Natural killer cell (primary cell): ENCODE results near the gene PYCARD. TPM values are rescaled to one million over a fixed set of nuclear protein-coding genes. Genes with fewer than 3 reads are reported as not detected.
A peak's percentile ranks its signal among the peaks of the same experiment; 100 is the strongest.

Experiments
- ATAC-seq, 3 donors: fragments of 150-1000 bp in 2 of 3; fragments of 200-7000 bp in 1 of 3; cut with Tn5 transposase; 1 replicate in 1 of 3; 2 replicates in 2 of 3; pipeline ENCODE4 v1.10.0; 2021; ENCODE audit warnings: mild to moderate bottlenecking in 2 of 3, moderate library complexity in 2 of 3
- DNase-seq, 2 donors: peaks; one replicate each; pipeline versions ENCODE4 v3.0.0 to v3.0.0-alpha.2; 2013 to 2021; ENCODE audit warnings: mixed read lengths in 1 of 2
- H3K27ac ChIP-seq: one replicate; pipeline ENCODE4 v1.5.1; 2013; ENCODE audit warnings: mild to moderate bottlenecking, low read length
- H3K27me3 ChIP-seq: one replicate; pipeline ENCODE4 v1.6.1; 2013; ENCODE audit warnings: low read length; ENCODE audit not compliant: control insufficient read depth, insufficient read depth
- H3K36me3 ChIP-seq: one replicate; pipeline ENCODE4 v1.6.1; 2013; ENCODE audit warnings: low read length; ENCODE audit not compliant: control insufficient read depth, insufficient read depth
- H3K4me1 ChIP-seq: one replicate; pipeline ENCODE4 v1.6.1; 2013; ENCODE audit warnings: low read length; ENCODE audit not compliant: control insufficient read depth, insufficient read depth
- H3K4me3 ChIP-seq: one replicate; pipeline ENCODE4 v1.5.1; 2013; ENCODE audit warnings: low read length
- H3K9me3 ChIP-seq: one replicate; pipeline ENCODE4 v1.6.1; 2013; ENCODE audit warnings: low read length; ENCODE audit not compliant: control insufficient read depth, insufficient read depth
- H3K27ac Mint-ChIP-seq, 2 donors: one replicate each; pipeline ENCODE4 v1.8.0; 2022; ENCODE audit warnings: mild to moderate bottlenecking in 2 of 2, mixed read lengths in 2 of 2, moderate library complexity in 1 of 2
- H3K27me3 Mint-ChIP-seq, 2 donors: one replicate each; pipeline ENCODE4 v1.8.0; 2022; ENCODE audit warnings: low read depth in 2 of 2, mixed read lengths in 2 of 2
- H3K36me3 Mint-ChIP-seq: one replicate; pipeline ENCODE4 v1.8.0; 2022; ENCODE audit warnings: mixed read lengths
- H3K4me1 Mint-ChIP-seq, 2 donors: one replicate each; pipeline ENCODE4 v1.8.0; 2022; ENCODE audit warnings: mixed read lengths in 2 of 2
- H3K4me3 Mint-ChIP-seq: one replicate; pipeline ENCODE4 v1.8.0; 2022; ENCODE audit warnings: mild to moderate bottlenecking, moderate library complexity, mixed read lengths
- H3K9me3 Mint-ChIP-seq, 2 donors: one replicate each; pipeline ENCODE4 v1.8.0; 2022; ENCODE audit warnings: mixed read lengths in 2 of 2
- WGBS: methylation state at CpG from one replicate; pipeline ENCODE4 v1.1.7; 2013; ENCODE audit warnings: missing lambda C conversion rate; ENCODE audit not compliant: insufficient coverage; 5-methylcytosine and 5-hydroxymethylcytosine counted together
- intact Hi-C: fragments of 100-400 bp; cut with micrococcal nuclease; formaldehyde crosslinking; loops from one replicate; pipeline ENCODE4 v1.14.2; 2022
- total RNA-seq, 4 donors: library from RNA; stranded (reverse); fragments of 120-200 nt in 1 of 4; gene quantifications; one replicate each; pipeline versions ENCODE4 v1.2.3 to v1.2.4, GENCODE V29; 2013 to 2022
- TF ChIP-seq, protein P1 (sequence below): fragments of 200-600 bp; IDR thresholded peaks from one replicate; pipeline ENCODE4 v1.8.0; 2022; ENCODE audit warnings: antibody characterized with exemption

PYCARD gene
- total RNA-seq, 3 donors from 2014 or later (not counting 1 experiment from before 2014, with no cell fraction given), result 29.7 to 38.1 (median 37.6) TPM

DNA sequence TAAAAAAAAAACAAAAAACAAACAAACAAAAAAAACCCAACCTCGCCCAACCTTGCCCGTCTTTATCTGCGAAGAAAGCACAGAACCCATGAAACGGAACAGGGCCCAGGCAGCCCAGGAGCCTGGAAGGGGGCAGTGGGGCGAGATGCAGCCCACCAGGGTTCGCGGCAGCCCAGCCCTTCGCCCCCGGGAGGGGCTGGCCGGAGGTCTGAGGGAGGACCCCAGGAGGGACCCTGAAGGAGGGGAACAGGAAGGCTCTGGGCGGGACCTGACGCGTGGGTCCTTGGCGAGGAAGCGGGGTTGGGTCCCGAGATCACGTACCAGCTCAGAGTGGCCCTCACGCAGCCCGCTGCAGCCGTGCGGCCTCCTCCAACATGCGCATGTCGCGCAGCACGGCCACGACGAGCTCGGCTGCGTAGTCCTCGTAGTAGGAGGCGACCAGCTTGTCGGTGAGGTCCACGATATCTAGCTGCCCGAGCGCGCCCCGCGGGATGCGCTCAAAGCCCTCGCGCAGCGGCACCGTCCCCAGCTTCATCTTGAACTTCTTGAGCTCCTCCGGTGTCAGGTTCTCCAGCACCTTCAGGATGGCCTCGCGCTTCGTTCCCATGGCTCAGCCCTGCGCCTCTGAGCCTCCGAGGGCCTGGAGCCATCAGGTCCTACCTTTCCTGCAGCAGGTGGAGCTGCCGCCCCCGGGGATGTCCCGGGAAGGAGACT is 14.0 kb upstream of the PYCARD start, which contains the start of gene PYDC1:
TSS of gene PYDC1 (minus strand) at position 714 of the 714 bp plus-strand sequence. CDS start at position 607, 107 bp downstream.
- DNase-seq, result peak; percentile 34 to 39
- 5% methylated on average over 52 of the region's 52 CpGs for WGBS
- Mint-ChIP-seq H3K27ac (peak within 1 kb of the TSS in 1 of 2 donors; percentile 67), H3K9me3 (no peaks in the 10 kb centered on the region), H3K27me3 (peaks cover 25 to 47% of the 10 kb centered on the region in 2 donors), H3K4me1 (peaks cover 18 to 32% of the 10 kb centered on the region in 2 donors), H3K36me3 (no peaks in the 10 kb centered on the region), H3K4me3 (peak within 1 kb of the TSS; percentile 89)
- intact Hi-C loops, result no loop called here
- H3K27me3 ChIP-seq, result peaks cover 26% of the 10 kb centered on the region
- no peak within 1 kb of the TSS for H3K27ac ChIP-seq
- H3K9me3 ChIP-seq, result no peaks in the 10 kb centered on the region
- peak; percentile 37 to 56 (median 51) for ATAC-seq
- H3K36me3 ChIP-seq, result no peaks in the 10 kb centered on the region
- peaks cover 29% of the 10 kb centered on the region for H3K4me1 ChIP-seq
- H3K4me3 ChIP-seq, result peak within 1 kb of the TSS; percentile 2
- TF ChIP-seq, protein P1, sequence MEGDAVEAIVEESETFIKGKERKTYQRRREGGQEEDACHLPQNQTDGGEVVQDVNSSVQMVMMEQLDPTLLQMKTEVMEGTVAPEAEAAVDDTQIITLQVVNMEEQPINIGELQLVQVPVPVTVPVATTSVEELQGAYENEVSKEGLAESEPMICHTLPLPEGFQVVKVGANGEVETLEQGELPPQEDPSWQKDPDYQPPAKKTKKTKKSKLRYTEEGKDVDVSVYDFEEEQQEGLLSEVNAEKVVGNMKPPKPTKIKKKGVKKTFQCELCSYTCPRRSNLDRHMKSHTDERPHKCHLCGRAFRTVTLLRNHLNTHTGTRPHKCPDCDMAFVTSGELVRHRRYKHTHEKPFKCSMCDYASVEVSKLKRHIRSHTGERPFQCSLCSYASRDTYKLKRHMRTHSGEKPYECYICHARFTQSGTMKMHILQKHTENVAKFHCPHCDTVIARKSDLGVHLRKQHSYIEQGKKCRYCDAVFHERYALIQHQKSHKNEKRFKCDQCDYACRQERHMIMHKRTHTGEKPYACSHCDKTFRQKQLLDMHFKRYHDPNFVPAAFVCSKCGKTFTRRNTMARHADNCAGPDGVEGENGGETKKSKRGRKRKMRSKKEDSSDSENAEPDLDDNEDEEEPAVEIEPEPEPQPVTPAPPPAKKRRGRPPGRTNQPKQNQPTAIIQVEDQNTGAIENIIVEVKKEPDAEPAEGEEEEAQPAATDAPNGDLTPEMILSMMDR, result no peak

DNA sequence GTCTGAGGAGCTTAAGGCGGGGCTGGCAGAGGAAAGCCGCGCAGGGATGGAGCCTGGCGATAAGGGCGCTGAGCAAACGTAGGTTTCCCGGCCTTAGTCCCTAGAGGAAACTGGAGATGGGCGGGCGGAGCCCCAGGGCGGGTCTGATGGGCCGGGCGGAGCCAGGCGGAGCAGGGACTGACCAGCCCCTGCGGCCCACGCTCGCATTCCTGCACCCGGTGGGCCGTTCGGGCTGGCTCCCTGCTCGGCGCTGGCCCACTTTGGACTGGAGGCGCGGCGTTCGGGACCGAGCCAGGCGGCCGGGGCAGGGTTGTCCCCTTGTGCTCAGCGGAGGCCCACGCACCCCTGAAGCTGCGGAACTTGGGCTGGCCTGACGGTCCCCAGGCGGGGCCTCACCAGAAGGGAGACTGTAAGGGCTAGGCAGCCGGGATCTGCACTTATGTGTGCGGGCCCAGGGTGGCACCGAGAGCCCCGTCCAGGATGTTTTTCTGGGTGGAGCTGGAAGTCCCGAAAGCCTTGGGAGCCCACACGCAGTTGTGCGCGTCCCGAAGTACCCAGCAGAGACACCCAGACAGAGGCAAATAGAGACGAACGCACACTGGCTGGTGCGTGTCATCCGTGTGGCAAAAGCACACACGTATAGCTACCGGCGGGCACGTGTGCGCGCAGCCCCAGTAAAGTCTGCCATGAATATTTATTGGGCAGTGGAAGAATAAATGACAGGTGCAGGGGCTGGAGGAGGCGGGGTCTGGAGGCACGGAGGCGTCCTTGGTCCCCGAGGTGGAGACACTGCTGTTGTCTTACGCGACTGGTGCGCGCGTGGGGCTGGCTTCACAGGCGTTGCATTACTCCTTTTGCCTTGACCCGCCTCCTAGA is 13.0 kb upstream of the PYCARD start:
- Mint-ChIP-seq H3K27ac (peak overlapping the region in 1 of 2 donors; percentile 67), H3K36me3 (no peaks in the 10 kb centered on the region), H3K9me3 (no peaks in the 10 kb centered on the region), H3K27me3 (peaks cover 25 to 37% of the 10 kb centered on the region in 2 donors), H3K4me1 (peaks cover 18 to 22% of the 10 kb centered on the region in 2 donors), H3K4me3 (peak overlapping the region; percentile 89)
- intact Hi-C loops, result no loop called here
- 2% methylated on average over 63 of the region's 63 CpGs for WGBS
- H3K36me3 ChIP-seq, result no peaks in the 10 kb centered on the region
- ATAC-seq (peak; percentile 54 to 62 (median 58)), DNase-seq (peak in 1 of 2 donors; percentile 49)
- peaks cover 29% of the 10 kb centered on the region for H3K4me1 ChIP-seq
- TF ChIP-seq, protein P1, result no peak
- no peak overlapping the region for H3K4me3 ChIP-seq
- H3K9me3 ChIP-seq, result no peaks in the 10 kb centered on the region
- no peak overlapping the region for H3K27ac ChIP-seq
- peaks cover 26% of the 10 kb centered on the region for H3K27me3 ChIP-seq

DNA sequence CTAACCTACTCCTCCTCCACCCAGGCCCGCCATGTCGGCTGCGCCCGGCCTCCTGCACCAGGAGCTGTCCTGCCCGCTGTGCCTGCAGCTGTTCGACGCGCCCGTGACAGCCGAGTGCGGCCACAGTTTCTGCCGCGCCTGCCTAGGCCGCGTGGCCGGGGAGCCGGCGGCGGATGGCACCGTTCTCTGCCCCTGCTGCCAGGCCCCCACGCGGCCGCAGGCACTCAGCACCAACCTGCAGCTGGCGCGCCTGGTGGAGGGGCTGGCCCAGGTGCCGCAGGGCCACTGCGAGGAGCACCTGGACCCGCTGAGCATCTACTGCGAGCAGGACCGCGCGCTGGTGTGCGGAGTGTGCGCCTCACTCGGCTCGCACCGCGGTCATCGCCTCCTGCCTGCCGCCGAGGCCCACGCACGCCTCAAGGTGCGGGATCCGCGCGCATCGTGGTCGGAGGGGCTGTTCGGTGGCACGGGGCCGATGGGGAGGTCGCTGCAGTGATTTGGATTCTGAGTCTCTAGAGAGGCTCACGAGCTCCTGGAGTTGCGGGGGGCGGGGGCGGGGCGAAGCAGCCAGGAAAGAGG is 12.2 kb upstream of the PYCARD start:
- Mint-ChIP-seq H3K27ac (no peak overlapping the region), H3K27me3 (peaks cover 25 to 37% of the 10 kb centered on the region in 2 donors), H3K36me3 (no peaks in the 10 kb centered on the region), H3K4me1 (peaks cover 18 to 22% of the 10 kb centered on the region in 2 donors), H3K4me3 (peak overlapping the region; percentile 68), H3K9me3 (no peaks in the 10 kb centered on the region)
- Histone ChIP-seq H3K36me3 (no peaks in the 10 kb centered on the region), H3K4me1 (peaks cover 29% of the 10 kb centered on the region), H3K27ac (no peak overlapping the region), H3K4me3 (no peak overlapping the region), H3K9me3 (no peaks in the 10 kb centered on the region), H3K27me3 (peaks cover 26% of the 10 kb centered on the region)
- TF ChIP-seq, protein P1, result no peak
- DNase-seq (peak in 1 of 2 donors; percentile 41), ATAC-seq (peak; percentile 28 to 50 (median 30))
- 17% methylated on average over 58 of the region's 58 CpGs for WGBS
- intact Hi-C loops, result no loop called here
